ENCODE data around the gene RPS18.

Gene RPS18

DNA sequence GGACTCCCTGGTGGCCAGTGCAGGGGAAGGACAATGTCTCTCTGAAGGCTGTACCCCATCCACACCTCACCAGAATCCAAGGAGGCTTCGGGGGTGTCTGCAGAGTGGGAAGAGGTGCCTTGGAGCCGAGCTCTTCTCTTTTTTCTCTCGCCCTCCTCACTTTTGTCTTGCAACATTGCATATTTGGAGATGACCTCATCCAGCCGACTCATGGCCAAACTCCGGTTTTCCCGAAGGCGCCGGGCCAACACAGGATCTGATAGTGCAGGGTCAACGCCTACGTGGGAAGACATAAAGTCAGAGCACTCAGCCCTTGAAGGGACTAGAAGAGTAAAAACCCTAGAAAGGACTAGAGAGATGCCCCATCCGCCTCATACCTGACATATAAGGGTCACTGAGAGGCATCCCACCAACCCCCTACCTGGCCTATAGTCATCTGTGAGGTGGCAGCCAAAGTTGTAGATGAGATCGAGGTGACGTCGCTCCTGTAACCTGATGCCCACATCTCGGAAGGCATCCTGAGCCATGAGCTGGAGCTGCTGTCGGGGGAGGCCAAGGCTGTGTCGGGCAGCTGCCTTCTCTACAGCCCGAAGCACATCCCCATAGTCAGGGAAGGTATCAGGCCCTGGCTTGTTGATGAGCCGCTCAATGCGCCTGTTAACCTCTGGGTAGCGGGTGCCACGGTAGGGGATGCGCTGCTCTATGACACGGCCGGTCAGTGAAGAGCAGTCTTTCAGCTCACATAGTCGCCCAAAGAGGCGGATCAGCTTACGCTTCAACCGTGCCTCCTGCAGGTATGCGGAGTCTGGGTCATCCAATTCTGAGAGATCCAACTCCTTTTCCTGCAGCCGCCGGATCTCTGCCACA lies 48.7 kb downstream of the RPS18 start:
- TF ChIP-seq, protein P1, sequence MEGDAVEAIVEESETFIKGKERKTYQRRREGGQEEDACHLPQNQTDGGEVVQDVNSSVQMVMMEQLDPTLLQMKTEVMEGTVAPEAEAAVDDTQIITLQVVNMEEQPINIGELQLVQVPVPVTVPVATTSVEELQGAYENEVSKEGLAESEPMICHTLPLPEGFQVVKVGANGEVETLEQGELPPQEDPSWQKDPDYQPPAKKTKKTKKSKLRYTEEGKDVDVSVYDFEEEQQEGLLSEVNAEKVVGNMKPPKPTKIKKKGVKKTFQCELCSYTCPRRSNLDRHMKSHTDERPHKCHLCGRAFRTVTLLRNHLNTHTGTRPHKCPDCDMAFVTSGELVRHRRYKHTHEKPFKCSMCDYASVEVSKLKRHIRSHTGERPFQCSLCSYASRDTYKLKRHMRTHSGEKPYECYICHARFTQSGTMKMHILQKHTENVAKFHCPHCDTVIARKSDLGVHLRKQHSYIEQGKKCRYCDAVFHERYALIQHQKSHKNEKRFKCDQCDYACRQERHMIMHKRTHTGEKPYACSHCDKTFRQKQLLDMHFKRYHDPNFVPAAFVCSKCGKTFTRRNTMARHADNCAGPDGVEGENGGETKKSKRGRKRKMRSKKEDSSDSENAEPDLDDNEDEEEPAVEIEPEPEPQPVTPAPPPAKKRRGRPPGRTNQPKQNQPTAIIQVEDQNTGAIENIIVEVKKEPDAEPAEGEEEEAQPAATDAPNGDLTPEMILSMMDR (IDR thresholded peaks at IDR 0.05; ENCODE audit: borderline replicate concordance, insufficient read depth, low read depth, low read length): no peak
- no peak overlapping the region for H3K4me3 ChIP-seq (ENCODE audit: low read depth, low read length)

DNA sequence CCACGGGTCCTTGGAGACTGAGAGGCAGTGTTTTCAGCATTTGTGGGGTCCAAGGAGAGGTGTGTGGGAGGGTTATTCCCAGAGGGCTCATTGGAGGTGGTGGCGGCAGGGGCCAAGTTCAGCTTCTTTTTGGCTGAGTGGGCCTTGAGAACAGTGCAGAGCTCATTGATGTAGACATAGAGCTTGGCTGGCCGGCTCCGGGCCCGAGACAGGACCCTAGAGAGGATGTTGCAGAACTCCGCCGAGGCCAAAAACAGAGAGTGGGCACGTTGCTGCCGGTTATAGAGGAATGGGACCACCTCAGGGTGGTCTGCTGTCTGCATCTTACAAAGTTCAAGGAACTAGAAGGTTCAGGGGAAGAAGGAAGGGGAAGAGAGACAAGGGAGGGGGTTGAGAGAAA lies 49.4 kb downstream of the RPS18 start:
- peak overlapping the region; percentile 49 for H3K4me3 ChIP-seq (ENCODE audit: low read depth, low read length)
- TF ChIP-seq, protein P1 (IDR thresholded peaks at IDR 0.05; ENCODE audit: borderline replicate concordance, insufficient read depth, low read depth, low read length): no peak

DNA sequence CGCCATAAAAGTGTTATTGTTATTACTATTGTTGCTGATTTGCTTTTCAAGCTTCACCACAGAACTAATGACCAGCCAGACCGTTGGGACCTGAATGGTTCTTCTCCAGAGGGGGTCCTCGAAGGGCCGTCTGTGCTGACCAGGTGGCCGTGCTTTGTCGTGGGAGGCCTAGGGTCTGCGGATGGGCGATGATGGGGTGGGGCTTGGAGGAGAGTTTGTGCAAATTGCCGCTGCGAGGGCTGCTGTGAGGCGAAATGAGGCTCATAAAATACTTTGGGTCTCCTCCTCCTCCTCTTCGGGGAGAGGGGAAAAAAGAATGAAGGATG lies 51.7 kb downstream of the RPS18 start:
- TF ChIP-seq, protein P1 (IDR thresholded peaks at IDR 0.05; ENCODE audit: borderline replicate concordance, insufficient read depth, low read depth, low read length): no peak
- peak overlapping the region; percentile 53 for H3K4me3 ChIP-seq (ENCODE audit: low read depth, low read length)

DNA sequence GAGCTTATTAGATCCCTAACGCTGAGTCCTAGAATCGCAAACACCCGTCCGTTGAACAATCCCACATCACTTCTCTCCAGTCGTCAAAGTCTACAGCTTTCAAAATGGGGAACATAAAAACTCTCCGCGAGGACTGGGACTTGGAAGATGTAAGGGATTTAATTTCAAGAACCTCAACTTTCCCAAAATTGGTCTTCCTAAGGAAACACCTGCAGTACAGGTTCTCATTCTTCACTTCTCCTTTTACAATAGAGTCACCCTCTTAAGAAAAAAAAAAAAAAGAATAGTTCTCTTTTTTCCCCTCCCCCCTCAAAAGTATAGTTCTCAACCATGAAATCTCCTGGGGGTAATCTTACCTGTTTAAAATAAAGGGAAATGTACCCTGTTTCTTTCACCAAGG lies 52.2 kb downstream of the RPS18 start:
- TF ChIP-seq, protein P1 (IDR thresholded peaks at IDR 0.05; ENCODE audit: borderline replicate concordance, insufficient read depth, low read depth, low read length): no peak
- peak overlapping the region; percentile 53 for H3K4me3 ChIP-seq (ENCODE audit: low read depth, low read length)

All from GM12875 (cell line).